MCF 10A (cell line): ENCODE results near the gene STRIT1. TPM values are rescaled to one million over a fixed set of nuclear protein-coding genes. Genes with fewer than 3 reads are reported as not detected.
A peak's percentile ranks its signal among the peaks of the same experiment; 100 is the strongest.

Experiments
- BruUV-seq: library from RNA; stranded (reverse); fragments of 400-500 nt; replicated peaks from 2 replicates; lab custom pipeline; 2021; lab: Mats Ljungman, UMichigan
- CTCF ChIA-PET: fragments of 300-600 bp; sonication (Branson Sonifier 250); formaldehyde crosslinking; extraction: SDS; loops from one replicate; lab custom pipeline; 2021; ENCODE audit warnings: antibody characterized with exemption, inconsistent platforms; lab: Yijun Ruan, JAX
- POLR2A ChIA-PET: fragments of 300-600, 350-650 bp; sonication (Branson Sonifier 250); formaldehyde crosslinking; extraction: SDS; loops from one replicate; lab custom pipeline; 2020; ENCODE audit warnings: antibody characterized with exemption, inconsistent platforms; lab: Yijun Ruan, JAX
- DNase-seq: peaks from one replicate; pipeline ENCODE4 v3.0.0-alpha.2; 2018; ENCODE audit not compliant: unreplicated experiment
- H3K27ac Mint-ChIP-seq: one replicate; pipeline ENCODE4 v1.8.0; 2022; ENCODE audit warnings: mild to moderate bottlenecking, low read depth, mixed read lengths; ENCODE audit not compliant: unreplicated experiment
- H3K27me3 Mint-ChIP-seq: one replicate; pipeline ENCODE4 v1.8.0; 2022; ENCODE audit warnings: mixed read lengths; ENCODE audit not compliant: insufficient read depth, unreplicated experiment
- H3K36me3 Mint-ChIP-seq: one replicate; pipeline ENCODE4 v1.8.0; 2022; ENCODE audit warnings: mild to moderate bottlenecking, moderate library complexity, mixed read lengths; ENCODE audit not compliant: insufficient read depth, unreplicated experiment
- H3K4me1 Mint-ChIP-seq: one replicate; pipeline ENCODE4 v1.8.0; 2022; ENCODE audit warnings: mixed read lengths; ENCODE audit not compliant: insufficient read depth, unreplicated experiment
- H3K4me3 Mint-ChIP-seq: one replicate; pipeline ENCODE4 v1.8.0; 2022; ENCODE audit warnings: mild to moderate bottlenecking, moderate library complexity, mixed read lengths; ENCODE audit not compliant: unreplicated experiment
- H3K9me3 Mint-ChIP-seq: one replicate; pipeline ENCODE4 v1.8.0; 2022; ENCODE audit warnings: mixed read lengths; ENCODE audit not compliant: unreplicated experiment
- CTCF ChIP-seq: fragments of 200-600 bp; IDR thresholded peaks from one replicate; pipeline ENCODE4 v1.8.0; 2022; ENCODE audit warnings: antibody characterized with exemption, mild to moderate bottlenecking; ENCODE audit not compliant: unreplicated experiment
- intact Hi-C: fragments of 100-400 bp; cut with micrococcal nuclease; formaldehyde crosslinking; loops from 2 replicates; pipeline ENCODE4 v1.14.1; 2022
- total RNA-seq: library from RNA; stranded (reverse); gene quantifications from 2 replicates; pipeline ENCODE4 v1.2.3, GENCODE V29; 2022

Gene STRIT1
- total RNA-seq, 1 experiment from 2014 or later = not detected

DNA sequence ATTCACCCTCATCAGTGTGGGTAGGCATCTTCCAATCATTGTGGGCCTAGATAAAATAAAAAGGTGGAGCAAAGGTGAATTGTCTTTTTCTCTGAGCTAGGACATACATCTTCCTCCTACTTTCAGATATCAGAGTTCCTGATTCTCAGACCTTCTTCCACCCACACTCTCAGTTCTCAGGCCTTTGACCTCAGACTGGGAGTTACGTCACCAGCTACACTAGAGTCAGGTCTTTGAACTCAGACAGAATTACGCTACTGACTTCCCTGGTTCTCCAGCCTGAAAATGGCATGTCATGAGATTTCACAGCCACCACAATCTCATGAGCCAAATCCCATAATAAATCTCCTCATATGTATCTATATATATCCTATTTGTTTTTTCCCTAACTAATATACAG lies 39.0 kb downstream of the STRIT1 start:
- BruUV-seq = no TSS peak
- no peak overlapping the region for H3K4me3 Mint-ChIP-seq
- POLR2A ChIA-PET = interaction anchor here (0.6 to 1.5 kb wide), 2 partner anchors 11 to 516 kb away, joined by 4 read pairs; no protein-coding TSS in a partner anchor
- intact Hi-C loops = no loop called here
- CTCF ChIA-PET = no interaction called here
- no peaks in the 10 kb centered on the region for H3K27me3 Mint-ChIP-seq
- H3K27ac Mint-ChIP-seq = no peak overlapping the region
- peaks cover 6% of the 10 kb centered on the region for H3K4me1 Mint-ChIP-seq
- TF ChIP-seq CTCF = no peak
- H3K9me3 Mint-ChIP-seq = peaks cover 3% of the 10 kb centered on the region
- peaks cover 6% of the 10 kb centered on the region for H3K36me3 Mint-ChIP-seq
- DNase-seq = no peak

GRCh38 chr3:155252535-155252934 lies 40.9 kb downstream of the STRIT1 start:
- H3K9me3 Mint-ChIP-seq = peaks cover 8% of the 10 kb centered on the region
- peaks cover 6% of the 10 kb centered on the region for H3K4me1 Mint-ChIP-seq
- intact Hi-C loops = no loop called here
- H3K4me3 Mint-ChIP-seq = no peak overlapping the region
- H3K27me3 Mint-ChIP-seq = no peaks in the 10 kb centered on the region
- no TSS peak for BruUV-seq
- POLR2A ChIA-PET = no interaction called here
- TF ChIP-seq CTCF = no peak
- no peak overlapping the region for H3K27ac Mint-ChIP-seq
- DNase-seq = peak; percentile 70
- H3K36me3 Mint-ChIP-seq = peaks cover 6% of the 10 kb centered on the region
- CTCF ChIA-PET = interaction anchor here (0.6 kb wide), 1 partner anchor 89 kb away, joined by 3 read pairs; no protein-coding TSS in a partner anchor

GRCh38 chr3:155252021-155252420 lies 41.5 kb downstream of the STRIT1 start:
- ChIA-PET POLR2A (no interaction called here), CTCF (interaction anchor here (0.6 to 0.7 kb wide), 2 partner anchors 54 to 495 kb away, joined by 4 read pairs; no protein-coding TSS in a partner anchor)
- peaks cover 8% of the 10 kb centered on the region for H3K9me3 Mint-ChIP-seq
- intact Hi-C loops = no loop called here
- no peak for DNase-seq
- no peak for TF ChIP-seq CTCF
- BruUV-seq = no TSS peak
- peaks cover 3% of the 10 kb centered on the region for H3K36me3 Mint-ChIP-seq
- H3K27me3 Mint-ChIP-seq = no peaks in the 10 kb centered on the region
- no peak overlapping the region for H3K27ac Mint-ChIP-seq
- H3K4me1 Mint-ChIP-seq = peaks cover 6% of the 10 kb centered on the region
- H3K4me3 Mint-ChIP-seq = no peak overlapping the region

- TF ChIP-seq CTCF = no peak
These were observed 44.8 kb downstream of the STRIT1 start for GRCh38 chr3:155248531-155249187.

More at GRCh38 chr3:155248531-155249187, 44.8 kb downstream of the STRIT1 start:
- POLR2A ChIA-PET = no interaction called here
- Mint-ChIP-seq H3K4me1 (peaks cover 6% of the 10 kb centered on the region), H3K4me3 (no peak overlapping the region), H3K36me3 (no peaks in the 10 kb centered on the region), H3K27ac (no peak overlapping the region), H3K9me3 (peaks cover 8% of the 10 kb centered on the region), H3K27me3 (no peaks in the 10 kb centered on the region)
- CTCF ChIA-PET = interaction anchor here (1.0 to 1.1 kb wide), 2 partner anchors 20 to 74 kb away, joined by 3 read pairs; no protein-coding TSS in a partner anchor
- no TSS peak for BruUV-seq
- intact Hi-C loops = no loop called here
- no peak for DNase-seq
